HG02885 (cell line): Measurements from ENCODE around the gene PFN3.

ENCODE experiments used
- ATAC-seq: cut with Tn5 transposase; IDR thresholded peaks from one replicate; pipeline ENCODE4 v1.9.1; 2021; ENCODE audit warnings: mild to moderate bottlenecking; ENCODE audit not compliant: unreplicated experiment, poor library complexity

Gene PFN3

DNA sequence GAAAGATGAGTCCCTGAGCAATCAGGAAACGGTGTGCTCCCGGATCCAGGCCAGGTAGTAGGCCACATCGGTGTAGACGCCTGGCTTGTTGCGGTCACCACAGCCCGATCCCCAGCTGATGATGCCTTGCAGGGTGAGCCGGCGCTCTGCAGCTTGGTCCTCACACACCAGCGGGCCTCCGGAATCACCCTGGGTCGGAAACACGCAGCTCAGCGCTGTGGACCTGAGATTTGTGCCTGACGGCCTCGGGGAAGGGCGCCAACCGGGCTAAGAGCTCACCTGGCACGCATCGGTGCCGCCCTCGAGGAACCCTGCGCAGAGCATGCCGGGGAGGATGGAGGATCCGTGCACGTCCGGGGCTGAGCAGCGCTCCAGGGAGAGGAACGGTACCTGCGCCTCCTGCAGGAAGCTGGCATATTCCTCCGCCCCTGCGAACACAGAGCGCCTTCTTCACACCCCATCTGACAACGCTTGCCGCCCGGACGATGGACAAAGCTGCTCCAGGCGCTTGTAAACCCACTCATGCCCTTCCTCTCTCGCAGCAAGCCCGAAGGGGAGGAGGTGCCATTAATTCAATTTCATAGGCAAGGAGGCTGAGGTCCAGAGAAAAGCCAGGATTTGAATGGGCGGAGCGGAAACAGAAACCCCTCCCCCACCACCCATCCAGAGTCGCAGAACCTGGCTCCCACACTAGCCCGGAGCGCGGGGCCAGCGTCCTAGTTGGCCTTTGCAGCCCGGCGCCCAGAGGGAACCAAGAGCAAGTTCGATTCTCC lies 2.0 kb upstream of the PFN3 start:
- no peak for ATAC-seq

DNA sequence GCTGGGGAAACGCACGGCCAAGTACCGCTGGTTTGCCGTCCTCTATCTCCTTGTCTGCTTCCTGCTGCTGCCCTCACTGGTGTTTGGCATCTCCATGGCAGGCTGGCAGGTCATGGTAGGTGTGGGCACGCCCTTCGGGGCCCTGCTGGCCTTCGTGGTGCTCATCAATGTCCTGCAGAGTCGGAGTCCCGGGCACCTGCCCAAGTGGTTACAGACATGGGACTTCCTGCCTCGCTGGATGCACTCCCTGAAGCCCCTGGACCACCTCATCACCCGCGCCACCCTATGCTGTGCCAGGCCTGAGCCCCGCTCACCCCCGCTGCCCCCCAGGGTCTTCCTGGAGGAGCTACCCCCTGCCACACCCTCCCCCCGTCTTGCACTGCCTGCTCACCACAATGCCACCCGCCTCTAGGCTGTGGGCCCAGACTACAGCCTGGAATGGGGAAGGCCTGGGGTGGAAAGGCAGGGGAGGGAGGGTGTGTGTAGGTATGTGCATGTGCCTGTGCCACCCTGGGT lies 2.5 kb downstream of the PFN3 start:
- ATAC-seq, result no peak

DNA sequence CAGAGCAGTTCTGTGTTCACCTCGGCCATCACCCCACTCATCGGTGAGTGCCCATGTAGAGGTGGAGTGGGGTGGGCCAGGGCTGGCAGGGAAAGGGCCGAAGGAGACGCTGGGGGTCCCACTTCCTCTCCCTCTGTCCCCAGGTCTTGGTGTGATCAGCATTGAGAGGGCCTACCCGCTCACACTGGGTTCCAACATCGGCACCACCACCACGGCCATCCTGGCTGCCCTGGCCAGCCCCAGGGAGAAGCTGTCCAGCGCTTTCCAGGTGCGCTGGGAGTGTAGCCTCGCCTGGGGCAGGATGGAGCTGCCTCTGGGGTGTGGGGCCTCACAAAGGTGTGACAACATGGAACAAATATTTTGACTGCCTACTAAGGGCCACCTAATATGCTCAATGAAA lies 3.7 kb downstream of the PFN3 start:
- no peak for ATAC-seq

DNA sequence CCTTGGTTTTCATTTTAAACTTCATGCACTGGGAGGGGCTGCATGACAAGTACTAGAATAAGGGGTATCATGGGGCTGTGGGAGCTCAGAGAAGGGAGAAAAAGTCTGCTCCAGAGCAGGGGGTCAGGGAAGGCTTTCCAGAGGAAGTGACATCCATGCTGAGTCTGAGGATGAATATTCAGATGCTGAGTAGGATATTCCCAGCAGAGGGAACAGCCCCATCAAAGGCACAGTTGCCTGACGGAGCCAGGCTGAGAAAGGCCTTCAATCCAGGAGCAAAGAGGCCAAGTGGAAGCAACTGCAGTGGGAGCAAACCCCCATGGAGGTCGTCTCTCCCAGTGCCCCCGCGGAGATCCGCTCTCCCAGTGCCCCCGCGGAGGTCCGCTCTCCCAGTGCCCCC lies 4.4 kb downstream of the PFN3 start:
- ATAC-seq, result no peak

DNA sequence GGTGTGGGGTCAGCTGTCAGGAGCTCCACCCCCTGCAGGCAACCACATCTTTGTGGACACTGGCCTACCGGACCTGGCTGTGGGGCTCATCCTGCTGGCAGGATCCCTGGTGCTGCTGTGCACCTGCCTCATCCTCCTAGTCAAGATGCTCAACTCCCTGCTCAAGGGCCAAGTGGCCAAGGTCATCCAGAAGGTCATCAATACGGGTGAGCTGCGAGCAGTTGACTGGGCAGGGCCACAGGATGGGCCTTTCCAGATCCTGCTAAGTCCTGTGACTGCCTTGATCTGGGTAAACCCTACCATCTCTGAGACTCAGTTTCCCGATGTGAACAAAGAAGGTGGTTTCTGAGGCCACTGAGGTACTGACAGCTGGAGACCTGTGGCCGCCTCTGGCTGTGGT lies 6.5 kb downstream of the PFN3 start:
- ATAC-seq, result no peak

DNA sequence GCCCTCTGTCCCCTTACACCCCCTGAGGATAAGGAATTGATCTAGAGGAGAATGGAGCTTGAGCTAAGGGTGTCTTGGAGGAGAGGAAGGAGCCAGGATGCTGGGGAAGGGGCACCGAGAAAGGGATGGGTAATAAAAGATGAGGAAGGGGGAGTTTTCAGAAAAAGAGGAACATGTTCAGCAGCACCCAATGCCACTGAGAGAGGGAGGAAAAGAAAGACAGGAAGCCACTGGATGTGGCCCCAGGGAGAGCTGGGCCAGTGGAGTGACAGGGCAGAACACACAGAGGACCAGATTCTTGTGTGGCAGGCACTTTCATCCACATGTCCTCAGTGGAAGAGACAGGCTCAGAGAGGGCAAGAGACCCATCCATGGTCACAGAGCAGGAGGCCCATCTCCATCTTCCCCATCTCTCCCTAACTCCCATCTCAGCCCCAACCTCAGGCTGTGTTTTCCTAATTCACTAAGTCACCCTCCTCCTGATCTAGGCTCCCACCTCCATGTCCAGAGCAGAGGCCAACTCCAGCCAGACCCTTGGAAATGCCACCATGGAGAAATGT lies 7.2 kb downstream of the PFN3 start:
- ATAC-seq, result no peak

DNA sequence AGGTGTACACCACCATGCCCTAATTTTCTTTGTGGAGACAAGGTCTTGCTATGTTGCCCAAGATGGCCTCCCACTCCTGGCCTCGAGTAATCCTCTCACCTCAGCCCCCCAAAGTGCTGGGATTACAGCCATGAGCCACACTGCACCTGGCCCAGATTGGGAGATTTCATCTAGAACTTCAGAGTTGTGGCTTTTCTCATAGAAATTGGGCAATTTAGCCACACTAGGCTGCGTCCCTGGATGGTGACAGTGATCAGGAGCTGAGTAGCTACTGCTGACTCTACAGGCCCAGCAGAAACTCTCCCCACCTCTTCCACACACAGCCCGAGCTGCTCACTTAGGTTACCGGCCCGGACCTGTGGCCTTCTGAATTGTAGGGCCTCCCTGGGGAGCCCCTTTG lies 7.7 kb downstream of the PFN3 start:
- ATAC-seq, result no peak

DNA sequence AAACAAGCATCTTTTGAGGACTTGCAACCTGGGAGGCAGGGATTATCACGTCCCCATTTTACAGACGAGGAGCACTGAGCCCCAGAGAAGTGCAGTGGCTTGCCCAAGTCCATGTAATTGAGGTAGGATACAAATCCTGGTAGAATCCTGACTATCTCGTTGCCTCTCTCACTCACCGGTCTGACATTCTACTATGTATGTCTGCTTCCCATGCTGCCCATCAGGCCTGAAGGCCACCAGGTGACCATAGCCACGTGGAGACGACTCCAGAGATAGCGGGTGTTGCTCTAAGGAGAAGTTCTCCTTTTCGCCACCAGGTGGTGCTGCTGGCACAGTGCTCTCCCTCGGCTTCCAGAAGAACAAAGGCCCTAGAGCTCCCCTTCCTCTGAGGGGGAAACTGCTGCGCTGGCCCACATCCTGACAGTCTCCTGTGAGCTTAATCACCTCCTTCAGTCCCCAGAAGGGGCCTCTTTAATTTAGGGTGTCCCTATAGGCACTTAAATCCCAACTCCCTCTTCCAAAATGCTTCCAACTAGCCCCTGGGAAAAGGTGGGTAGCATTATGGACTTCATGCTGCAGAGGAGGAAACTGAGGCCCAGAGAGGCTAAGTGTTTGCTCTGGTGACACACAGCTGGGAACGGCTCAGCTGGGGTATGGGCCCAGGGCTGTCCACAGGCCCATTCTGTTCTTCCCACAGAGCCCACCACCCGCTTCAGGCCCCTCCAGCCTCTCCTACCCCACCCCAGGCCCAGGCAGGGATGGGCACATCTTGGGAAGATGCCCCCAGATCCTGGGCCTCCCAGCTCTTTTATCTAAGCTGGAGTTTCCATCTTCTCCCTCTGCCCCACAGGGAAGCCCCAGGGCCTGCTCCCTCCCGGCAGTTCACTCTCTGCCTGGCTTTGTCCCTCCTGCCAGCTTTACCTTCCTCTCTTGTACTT lies 9.8 kb downstream of the PFN3 start:
- ATAC-seq, result peak; percentile 58

DNA sequence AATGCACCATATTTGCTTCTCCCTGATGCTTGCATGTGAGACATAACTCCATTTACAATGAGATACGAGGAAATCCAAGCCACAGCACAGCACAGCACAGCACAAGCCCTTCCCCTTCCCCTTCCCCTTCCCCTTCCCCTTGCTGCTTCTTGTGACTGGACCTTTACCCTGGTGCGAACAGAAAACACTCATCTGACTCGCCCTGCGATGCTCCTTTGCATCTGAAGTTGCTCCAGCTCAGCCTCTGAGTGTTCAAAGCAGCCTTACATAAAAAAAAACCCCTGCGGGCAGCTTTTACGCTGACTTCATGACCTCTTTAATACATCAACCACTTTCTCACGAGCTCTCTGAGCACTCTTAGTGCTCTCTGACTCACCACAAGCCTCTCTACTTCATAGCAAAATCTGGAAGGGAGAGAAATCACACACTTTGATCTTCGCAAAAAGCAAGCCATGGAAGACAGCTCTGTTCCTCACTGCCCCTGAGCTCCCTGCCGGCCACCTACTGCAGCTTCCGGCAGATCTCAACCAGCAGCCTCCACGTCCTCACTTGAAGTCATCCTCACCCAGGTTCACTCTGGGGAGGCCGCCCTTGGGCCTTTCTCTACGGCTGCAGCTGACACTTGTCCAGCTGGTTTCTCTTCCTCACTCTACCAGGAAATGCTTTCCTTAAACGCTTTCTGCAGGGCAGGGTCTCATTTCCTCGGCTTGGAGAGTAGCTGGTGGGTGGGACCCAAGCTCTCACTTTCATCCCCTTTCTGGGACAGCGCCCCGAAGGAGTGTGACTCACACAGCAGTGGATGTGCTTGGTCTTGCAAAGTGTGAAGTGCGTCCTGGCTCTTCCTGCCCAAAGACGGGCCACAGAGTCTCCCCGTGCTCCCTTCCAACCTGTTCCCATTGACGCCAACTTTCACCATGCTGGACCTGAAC lies 11.0 kb downstream of the PFN3 start:
- peak; percentile 58 for ATAC-seq

DNA sequence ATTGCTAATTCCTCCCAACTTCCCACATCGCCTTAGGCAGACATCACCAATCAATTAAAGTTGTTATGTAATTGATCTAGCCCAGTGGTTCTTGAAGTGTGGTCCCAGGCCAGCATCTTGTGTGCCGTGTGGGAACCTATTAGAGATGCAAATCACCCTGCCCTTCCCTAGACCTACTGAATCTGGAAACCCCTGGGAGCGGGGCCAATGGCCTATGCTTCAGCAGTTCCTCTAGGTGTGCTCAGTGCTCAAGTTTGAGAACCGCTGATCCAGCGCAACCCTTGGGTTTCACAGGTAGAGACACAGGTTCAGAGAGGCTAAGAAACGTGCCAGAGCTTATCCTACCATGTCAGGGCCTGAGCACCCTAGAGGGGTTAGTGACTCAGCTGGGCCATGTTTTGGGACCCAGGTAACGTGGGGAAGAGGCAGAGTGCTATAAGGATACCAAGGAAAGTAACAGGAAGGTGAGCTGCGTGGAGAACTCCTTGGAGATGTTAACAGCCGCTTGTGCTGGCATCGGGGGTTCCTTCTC lies 11.9 kb downstream of the PFN3 start:
- ATAC-seq, result no peak

DNA sequence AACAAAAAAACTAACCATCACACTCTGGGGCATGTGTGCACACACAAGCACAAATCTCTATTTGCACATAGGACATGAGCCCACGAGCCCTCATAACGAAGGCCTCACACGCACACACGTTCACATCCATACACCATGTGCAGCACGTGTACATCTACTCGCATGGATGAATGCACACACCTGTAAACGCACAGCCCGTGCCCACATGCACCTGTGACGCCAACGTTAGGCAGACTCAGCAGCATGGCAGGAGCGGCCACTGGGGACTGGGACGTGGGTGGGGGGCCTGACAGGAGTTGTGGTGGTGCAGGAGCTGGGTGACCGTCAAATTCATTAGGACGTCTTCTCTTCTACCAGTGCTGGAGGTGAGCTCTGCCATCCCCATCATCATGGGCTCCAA lies 13.1 kb downstream of the PFN3 start:
- no peak for ATAC-seq

DNA sequence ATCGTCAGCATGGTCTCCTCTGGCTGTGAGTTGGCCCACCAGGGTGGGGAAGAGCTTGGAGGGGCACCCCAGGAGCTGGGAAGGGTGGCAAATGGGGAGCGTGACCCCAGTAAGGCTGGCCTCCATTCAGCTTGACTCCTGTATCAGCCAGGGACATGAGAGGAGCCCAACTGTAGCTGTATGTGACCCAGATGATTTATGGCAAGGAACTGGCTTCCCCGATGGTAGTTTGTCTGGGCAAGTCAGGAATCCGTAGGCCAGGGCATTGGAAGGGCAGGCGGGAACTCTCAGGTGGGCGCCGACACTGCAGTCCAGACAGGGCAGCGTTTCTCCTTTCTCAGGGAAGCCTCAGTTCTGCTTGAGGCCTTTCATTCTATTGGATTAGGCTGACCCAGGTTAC lies 13.9 kb downstream of the PFN3 start:
- ATAC-seq, result no peak

DNA sequence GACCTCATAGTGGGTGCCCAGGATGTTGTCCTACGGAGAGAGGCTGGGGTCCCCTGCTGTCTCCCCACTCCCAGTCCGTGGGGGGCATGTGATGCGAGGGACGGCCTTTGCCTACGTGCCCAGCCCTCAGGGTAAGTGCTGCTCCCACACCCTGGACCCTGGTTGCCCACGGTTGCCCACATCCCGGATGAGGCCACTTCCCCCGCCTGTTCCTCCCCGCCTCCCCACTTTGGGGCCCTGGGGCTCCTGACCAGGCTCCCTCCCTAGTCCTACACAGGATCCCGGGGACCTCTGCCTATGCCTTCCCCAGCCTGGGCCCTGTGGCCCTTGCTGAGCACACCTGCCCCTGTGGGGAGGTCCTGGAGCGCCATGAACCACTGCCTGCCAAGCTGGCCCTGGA lies 14.7 kb downstream of the PFN3 start:
- ATAC-seq, result no peak

DNA sequence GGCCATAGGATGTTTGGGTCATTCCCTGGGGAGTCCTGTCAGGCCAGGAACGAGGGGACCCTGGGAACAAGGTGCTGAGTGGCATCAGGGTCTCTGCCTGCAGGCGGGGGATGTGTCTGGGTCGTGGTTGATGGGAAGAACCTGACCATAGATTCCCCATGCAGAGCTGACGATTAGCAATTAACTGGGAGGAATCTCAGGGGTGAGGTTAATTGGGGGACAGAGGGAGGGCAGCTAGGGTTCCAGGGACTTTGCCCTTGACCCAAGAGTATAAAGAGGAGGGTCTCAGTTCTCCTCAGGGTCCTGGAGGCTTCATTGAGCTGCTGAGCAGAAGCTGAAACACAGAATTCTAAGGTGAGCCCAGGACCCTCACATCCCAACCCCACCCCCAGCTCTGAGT lies 16.3 kb downstream of the PFN3 start, which contains the start of gene SLC34A1:
SLC34A1 (plus strand) TSS at position 301 of the 400 bp plus-strand sequence. CDS start 1,308 bp downstream, outside the sequence.
- ATAC-seq, result no peak

DNA sequence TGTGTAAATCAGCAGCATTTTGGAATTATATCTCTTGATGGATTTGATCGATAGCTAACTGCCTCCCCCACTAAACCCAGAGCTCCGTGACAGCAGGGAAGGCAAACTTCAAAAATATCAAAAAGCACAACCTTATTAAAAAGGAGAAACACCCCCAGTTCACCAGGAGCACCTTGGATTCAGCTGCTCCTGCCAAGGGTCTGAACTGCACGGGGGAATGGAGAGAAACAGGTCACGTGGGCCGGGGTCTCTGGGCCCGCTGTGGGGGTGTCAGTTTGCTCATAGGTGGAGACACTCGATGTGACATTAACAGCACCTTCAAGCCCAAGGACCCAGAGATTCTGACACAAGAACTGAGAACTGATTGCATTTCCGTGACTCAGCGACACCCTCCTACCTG lies 17.3 kb downstream of the PFN3 start:
- ATAC-seq, result no peak

DNA sequence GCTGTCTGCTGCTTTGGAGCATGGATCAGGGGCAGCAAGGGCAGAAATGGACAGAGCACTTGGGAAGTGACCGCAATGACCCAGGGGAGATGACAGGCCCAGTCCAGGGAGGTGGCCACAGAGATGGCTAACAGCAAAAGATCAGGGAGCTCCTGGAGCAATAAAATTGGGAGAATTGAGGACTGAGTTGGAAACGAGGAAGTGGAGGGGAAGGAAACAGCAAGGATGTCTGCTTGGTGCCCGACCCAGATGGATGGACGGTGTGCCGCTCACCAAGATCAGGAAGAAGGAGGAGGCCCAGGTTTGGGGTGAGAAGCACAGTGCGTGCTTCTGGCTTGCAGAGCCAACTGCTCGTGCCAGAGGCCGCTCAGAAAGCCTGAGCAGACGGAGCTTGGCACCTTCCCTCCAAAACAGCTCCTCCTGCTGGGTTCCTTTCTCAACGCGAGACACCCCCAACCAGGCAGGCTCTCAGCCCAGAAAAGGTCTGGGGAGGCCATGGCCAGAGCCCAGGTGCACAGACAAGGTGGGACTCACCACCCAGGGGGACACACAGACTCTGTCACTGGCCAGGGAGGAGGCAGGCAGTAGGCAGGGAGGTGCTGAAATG lies 17.9 kb downstream of the PFN3 start:
- ATAC-seq, result no peak

DNA sequence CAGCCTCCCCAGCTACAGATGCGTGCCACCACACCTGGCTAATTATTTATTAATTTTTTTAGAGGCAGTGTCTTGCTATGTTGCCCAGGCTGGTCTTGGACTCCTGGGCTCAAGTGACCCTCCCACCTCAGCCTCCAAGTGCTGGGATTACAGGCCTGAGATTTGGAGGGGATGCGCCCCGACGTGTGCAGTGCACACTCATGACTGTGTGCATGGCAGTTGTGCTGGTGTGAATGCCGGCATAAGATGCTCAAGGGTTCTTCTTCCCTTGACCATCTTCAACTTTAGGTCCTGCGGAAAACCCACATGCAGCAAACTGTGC lies 19.7 kb downstream of the PFN3 start:
- no peak for ATAC-seq

DNA sequence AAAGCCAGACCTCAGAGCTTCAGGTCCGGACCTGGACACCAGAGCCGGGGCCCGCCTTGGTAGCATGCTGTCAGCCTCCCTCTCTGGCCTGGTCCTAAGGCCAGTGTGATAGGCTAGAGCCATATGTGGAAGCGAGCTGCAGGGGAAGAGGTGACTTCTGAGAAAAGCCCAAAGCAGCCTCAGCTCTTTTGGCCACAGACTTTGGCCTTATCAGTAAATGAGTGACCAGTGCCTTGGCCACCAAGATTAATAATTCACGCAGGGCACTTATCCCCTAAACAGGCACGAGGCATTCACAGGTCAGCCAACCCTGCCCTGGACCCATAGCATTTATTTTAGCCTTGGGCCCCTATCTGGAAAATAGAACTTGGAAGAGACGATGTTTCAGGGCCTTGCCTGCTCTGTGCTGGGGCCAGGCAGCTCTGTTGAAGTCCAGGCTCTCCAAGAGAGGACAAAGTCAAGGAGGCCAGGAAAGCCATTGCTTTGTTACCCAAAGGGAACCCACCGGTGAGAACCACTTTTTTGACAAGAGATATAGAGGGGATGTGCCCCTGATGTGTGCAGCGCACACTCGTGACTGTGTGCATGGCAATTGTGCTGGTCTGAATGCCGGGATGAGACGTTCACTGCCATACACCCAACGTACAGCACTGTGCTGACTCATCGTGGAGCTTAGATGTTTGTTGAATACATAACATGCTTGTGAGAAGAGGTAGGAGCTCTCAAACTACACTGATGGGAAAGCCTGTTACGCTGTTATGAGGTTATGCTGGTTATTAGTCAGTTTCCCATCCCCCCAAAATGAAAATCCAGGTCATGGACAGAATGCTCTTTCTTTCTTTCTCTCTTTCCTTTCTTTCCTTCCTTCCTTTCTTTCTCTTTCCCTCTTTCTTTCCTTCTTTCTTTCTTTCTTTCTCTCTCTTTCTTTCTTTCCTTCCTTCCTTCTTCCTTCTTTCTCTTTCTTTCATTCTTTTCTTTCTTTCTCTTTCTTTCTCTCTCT lies 21.3 kb downstream of the PFN3 start:
- no peak for ATAC-seq
